GM18868 (cell line): Measurements from ENCODE around the gene OR5A1.
"Not testable (repeated sequence)": the region's sequence is repeated elsewhere in the genome, so short reads cannot be mapped to it uniquely, and the experiment has no call there.

Experiments
- ATAC-seq: cut with Tn5 transposase; IDR thresholded peaks from one replicate; pipeline ENCODE4 v1.9.1; 2021; ENCODE audit warnings: mild to moderate bottlenecking, moderate library complexity; ENCODE audit not compliant: unreplicated experiment

The OR5A1 gene

DNA sequence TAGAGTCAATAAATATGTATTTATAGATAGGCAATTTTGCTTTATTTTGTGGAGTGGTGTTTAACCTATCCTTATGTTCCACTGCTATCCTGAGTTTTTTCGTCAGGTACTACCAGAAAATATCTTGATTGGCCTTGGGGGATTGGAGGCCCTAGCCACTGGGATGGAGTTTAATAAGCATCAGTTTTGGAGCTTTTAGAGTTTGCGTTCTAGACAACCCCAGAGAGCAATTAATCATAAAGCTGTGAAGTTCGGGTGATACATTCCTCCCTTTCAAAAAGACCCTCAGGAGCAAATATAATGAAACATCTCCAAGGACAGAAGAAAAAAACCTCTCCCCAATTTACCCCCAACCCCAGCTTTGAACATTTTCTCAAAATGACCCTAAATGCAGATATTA lies at the start of gene OR5A1:
Gene OR5A1, plus strand, starts transcription at position 301 of the 400 bp plus-strand sequence. CDS start 6,700 bp downstream, outside the sequence.
- no peak for ATAC-seq

- ATAC-seq: no peak
Measured at GRCh38 chr11:59394186-59394585, 42.1 kb upstream of the OR5A1 start.

DNA sequence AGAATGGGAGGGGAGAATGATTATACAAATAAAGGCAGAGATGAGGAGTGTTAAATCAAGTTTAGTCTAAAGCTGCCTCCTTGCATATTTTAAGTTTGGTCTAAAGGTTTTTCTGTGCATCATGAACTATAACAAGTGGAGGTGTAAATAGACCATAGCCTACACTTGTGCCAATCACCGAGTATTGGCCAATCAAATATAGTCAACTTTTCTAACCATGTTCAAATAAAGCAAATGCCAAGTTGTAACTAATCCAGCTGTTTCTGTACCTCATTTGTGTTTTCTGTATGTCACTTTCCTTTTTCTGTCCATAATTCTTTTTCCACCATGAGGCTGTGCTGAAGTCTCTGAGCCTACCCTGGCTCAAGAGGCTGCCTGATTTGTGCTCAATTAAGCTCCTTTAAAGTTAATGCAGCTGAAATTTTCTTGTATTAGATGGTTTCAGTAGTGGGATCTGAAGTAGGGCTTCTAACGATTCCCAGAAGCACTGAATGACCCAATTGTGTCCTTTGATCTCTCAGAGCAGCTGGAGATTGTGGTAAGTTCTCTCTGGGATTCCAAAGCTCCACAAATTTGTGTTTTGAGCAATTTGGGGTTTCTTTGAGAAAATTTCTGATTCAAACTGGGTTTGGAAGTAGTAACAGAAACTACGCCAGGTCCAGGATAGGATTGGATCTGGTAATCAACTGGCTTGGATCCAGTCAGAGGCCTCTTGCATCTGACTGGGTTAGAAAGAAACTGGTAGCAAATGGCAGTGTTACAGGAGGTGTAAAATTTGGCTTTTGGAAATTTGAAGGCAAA lies 35.6 kb upstream of the OR5A1 start:
- ATAC-seq: no peak

DNA sequence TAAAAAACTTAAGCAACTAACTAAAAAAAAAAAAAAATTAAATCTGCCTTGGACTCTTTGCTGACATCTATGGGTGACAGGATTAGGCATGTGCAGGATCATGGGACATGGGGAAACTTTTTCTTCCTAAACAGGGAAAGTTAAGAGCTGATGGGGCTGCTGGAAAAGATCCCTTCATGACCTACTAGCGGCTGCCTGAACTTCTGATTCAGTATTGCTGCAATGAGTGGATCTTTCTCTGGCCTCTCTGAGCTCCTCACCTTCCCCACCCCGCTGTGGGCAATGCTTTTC lies 35.1 kb upstream of the OR5A1 start:
- no peak for ATAC-seq

DNA sequence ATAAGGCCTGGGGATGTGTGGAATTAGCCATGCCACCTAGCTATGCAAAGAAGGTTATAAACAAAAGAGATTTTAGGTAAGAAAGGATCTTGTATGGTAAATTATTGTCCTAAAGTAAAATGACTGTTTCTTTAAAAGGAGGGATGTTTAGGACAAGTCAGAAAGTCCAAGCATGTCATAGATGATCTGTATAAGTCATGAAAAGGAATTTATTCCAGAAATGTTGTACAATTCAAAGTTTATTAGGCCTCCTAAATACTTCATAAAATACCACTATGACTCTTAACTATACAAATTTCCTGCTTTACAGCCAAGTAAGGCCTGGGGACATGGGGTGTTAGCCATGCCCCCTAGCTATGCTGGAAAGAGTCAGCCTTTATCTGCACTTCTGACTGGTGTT lies 32.7 kb upstream of the OR5A1 start:
- ATAC-seq: no peak

DNA sequence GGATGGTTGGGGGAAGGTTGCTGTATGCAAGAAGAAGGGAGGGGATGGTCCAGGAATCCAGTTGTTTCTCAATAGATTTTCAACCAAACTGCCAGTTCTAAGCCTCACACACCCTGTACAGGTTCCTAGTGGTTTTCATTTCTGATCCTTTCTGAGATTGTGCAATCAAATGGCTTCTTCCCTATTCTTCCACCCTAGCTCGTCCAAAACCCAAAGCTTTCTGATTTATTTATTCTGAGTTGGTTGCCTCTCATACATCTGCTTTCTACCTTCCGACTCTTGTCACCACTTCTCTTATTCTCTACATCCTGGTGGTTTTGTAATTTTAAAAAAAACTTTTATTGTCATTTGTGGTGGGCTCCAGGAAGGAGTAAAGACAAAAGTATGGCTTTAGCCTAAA lies 22.6 kb upstream of the OR5A1 start:
- ATAC-seq: no peak

DNA sequence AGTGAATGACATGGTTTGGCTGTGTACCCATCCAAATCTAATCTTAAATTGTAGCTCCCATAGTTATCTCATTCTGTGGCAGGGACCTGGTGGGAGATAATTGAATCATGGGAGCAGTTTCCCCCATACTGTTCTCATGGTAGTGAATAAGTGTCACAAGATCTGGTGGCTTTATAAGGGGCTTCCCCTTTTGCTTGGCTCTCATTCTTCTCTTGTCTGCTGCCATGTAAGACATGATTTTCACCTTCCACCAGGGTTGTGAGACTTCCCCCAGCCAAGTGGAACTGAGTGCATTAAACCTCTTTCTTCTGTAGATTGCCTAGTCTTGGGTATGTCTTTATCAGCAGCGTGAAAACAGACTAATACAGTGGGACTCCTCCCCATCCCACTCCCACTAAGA lies 21.2 kb upstream of the OR5A1 start:
- no peak for ATAC-seq

- no peak for ATAC-seq
Measured at GRCh38 chr11:59416613-59417012, 19.7 kb upstream of the OR5A1 start.

GRCh38 chr11:59417023-59417422 lies 19.2 kb upstream of the OR5A1 start:
- ATAC-seq: no peak

- no peak for ATAC-seq
Measured at GRCh38 chr11:59418156-59418555, 18.1 kb upstream of the OR5A1 start.

- ATAC-seq: no peak
Measured at GRCh38 chr11:59423835-59424234, 12.4 kb upstream of the OR5A1 start.

GRCh38 chr11:59425131-59425530 lies 11.1 kb upstream of the OR5A1 start:
- no peak for ATAC-seq

DNA sequence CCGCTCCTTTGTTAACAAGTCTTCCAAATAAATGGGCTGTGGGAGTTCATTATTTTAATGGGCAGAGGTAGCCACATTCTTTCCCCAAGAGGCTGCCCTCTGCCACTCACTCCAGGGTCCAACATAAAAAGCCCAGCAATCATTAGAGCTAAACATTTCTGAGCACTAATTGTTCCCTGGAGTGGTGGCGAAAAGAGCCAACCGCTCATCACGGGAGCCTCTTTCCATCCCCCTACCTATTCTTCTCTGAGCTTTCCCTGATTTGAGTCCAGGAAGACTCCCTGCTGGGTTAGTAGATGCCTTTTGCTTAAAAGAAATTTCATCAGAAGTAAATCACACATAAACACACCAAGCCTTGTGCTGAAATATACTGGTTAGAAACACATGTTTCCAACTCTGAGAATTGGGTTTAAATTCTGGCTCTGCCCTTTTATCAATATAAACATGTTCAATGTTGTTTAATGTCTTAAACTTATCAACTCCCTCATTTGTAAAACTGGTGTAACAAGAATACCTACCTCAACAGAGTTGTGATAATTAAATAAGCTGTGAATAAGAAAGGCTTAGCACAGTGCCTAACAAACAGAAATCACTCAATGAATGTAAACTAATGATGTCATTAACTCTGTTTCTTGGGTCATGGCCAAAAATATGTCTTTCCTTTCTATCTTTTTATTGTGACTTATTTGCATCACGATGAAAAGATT lies 9.8 kb upstream of the OR5A1 start, which contains the start of gene OR5A2:
Gene OR5A2, minus strand, starts transcription at position 53 of the 707 bp plus-strand sequence. CDS start 3,460 bp downstream, outside the sequence.
- ATAC-seq: no peak

- no peak for ATAC-seq
Measured at GRCh38 chr11:59427068-59427382, 9.2 kb upstream of the OR5A1 start.

- peak; percentile 87 for ATAC-seq
Measured at GRCh38 chr11:59429924-59430516, 6.2 kb upstream of the OR5A1 start.

GRCh38 chr11:59437770-59438169 lies 1.5 kb downstream of the OR5A1 start:
- no peak for ATAC-seq

DNA sequence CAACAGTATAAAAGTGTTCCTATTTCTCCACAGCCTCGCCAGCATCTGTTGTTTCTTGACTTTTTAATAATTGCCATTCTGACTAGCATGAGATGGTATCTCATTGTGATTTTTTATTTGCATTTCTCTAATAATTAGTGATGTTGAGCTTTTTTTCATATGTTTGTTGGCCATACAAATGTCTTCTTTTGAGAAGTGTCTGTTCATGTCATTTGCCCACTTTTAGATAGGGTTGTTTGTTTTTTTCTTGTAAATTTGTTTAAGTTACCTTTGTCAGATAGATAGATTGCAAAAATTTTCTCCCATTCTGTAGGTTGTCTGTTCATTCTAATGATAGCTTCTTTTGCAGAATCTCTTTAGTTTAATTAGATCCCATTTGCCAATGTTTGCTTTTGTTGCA lies 9.4 kb downstream of the OR5A1 start:
- ATAC-seq: not testable (repeated sequence)

DNA sequence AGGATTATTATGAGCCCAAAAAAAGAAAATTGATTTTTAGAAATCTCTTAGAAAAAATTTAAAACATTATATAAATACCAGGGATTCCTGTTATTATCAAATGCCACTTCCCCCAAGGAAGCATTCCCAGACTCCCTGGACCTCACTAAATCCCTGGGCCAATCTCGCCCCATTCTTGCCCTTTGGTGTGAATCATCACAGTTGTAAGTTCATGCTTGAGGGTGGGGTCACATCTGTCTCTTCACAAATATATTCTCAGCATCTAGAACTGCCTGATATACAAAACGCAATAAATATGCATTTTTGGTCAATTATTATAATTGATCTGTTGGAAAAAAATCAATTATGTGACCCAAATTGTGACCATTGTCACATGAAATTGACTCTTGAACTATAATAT lies 12.2 kb downstream of the OR5A1 start:
- no peak for ATAC-seq

- no peak for ATAC-seq
Measured at GRCh38 chr11:59456661-59457060, 20.4 kb downstream of the OR5A1 start, which contains the start of gene OR4D6. Gene OR4D6, plus strand, starts transcription at chr11:59456961. Its CDS starts 0 bp downstream, at chr11:59456961.

GRCh38 chr11:59459916-59460315 lies 23.6 kb downstream of the OR5A1 start:
- no peak for ATAC-seq

- no peak for ATAC-seq
Measured at GRCh38 chr11:59463190-59463641, 26.9 kb downstream of the OR5A1 start.

DNA sequence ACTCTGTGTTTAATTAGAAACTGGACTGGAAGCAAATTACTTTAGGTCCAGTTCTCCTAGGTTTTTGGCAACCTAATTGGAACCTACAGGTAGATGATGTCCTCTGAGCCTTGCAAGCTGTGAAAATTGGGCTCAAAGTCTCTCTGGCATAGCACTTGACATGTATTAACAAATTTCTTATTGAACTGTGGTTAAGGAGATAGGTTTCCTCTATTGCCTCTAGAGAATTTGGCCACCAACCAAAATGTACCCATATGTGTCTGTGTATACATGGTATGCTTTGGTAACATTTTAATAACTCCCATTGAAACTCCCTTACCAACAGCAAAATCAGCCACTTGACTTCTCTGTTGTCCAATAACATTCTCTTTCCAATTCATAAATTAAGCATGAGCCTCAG lies 36.7 kb downstream of the OR5A1 start, which contains the start of gene OR4D10:
Gene OR4D10, plus strand, starts transcription at position 301 of the 400 bp plus-strand sequence. CDS start 4,115 bp downstream, outside the sequence.
- ATAC-seq: no peak
